Measurements from ENCODE around the gene HOXD4.

DNA sequence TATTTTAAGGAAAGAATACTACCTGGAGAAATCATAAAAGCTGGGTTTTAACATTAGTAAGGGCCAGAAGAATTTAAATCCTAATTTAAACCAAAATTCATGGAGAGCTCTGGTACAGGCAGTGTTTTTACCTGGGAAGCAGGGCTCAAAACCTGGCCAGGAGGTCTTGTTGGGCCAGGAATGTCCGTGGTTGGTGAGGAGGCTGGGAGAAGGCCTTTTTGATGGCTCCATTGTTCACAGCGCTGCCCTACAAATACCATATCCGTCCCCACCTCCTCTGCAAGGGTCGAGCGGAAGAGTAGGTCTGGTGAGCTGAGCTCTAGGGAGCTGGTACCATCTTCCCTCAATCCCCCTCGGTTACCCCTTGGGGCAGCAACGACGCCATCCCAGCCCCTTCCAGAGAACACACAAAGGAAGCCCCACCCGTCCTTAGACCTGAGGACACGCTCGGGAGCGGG lies 26.3 kb downstream of the HOXD4 start:
- TF ChIP-seq NPAS2 (CRISPR knock-in tag; IDR thresholded peaks at IDR 0.05; ENCODE audit: borderline replicate concordance) (no peak), NR3C1 (IDR thresholded peaks at IDR 0.05) (no peak), CBX2 (IDR thresholded peaks at IDR 0.05; ENCODE audit: borderline replicate concordance, low read depth) (no peak), RAD21 (conservative IDR thresholded peaks at IDR 0.05 in 1 of 2, IDR thresholded peaks at IDR 0.05 in 1 of 2) (no peak)
